ENCODE results near the gene IL10RB. TPM values are rescaled to one million over a fixed set of nuclear protein-coding genes. Genes with fewer than 3 reads are reported as not detected.

The IL10RB gene
- polyA plus RNA-seq, 1 donor (not counting 4 experiments of a cell fraction or from before 2014, with no cell fraction given) = 19.6 TPM

GRCh38 chr21:33256019-33256418 lies 10.1 kb upstream of the IL10RB start:
- dilution Hi-C loops (cut with MboI; ENCODE audit: extremely low pct_ligation_motif_present, low sequenced_read_pairs) = no loop called here
- no peak overlapping the region for H3K4me2 ChIP-seq (ENCODE audit: control insufficient read depth, extremely low read depth, insufficient read depth, low read depth, low read length)
- H3K36me3 ChIP-seq (ENCODE audit: control insufficient read depth in 2 of 2, extremely low read depth in 1 of 2, insufficient read depth in 2 of 2, low read length in 2 of 2) = peaks cover 5 to 9% of the 10 kb centered on the region in 2 experiments
- H3K27ac ChIP-seq (ENCODE audit: control insufficient read depth, insufficient read depth, low read length) = no peak overlapping the region
- no peaks in the 10 kb centered on the region for H3K27me3 ChIP-seq (ENCODE audit: control insufficient read depth, extremely low read depth, insufficient read depth, low read length)
- TF ChIP-seq CTCF (optimal IDR thresholded peaks at IDR 0.05 in 1 of 3, IDR thresholded peaks at IDR 0.05 in 1 of 3, conservative IDR thresholded peaks at IDR 0.05 in 1 of 3; ENCODE audit: extremely low read depth in 1 of 3, insufficient read depth in 2 of 3, low read length in 3 of 3) (no peak), EZH2 (IDR thresholded peaks at IDR 0.05; ENCODE audit: low read length) (no peak)
- no peaks in the 10 kb centered on the region for H3K9me3 ChIP-seq (ENCODE audit: control insufficient read depth, low read depth, low read length)
- H2AFZ ChIP-seq (ENCODE audit: control insufficient read depth, low read length) = no peak overlapping the region
- no peaks in the 10 kb centered on the region for H3K9me1 ChIP-seq (ENCODE audit: control insufficient read depth, extremely low read depth, insufficient read depth, low read length)
- no peaks in the 10 kb centered on the region for H3K79me2 ChIP-seq (ENCODE audit: control insufficient read depth, insufficient read depth, low read length)
- DNase-seq (ENCODE audit: low read depth, low spot score) (no peak), FAIRE-seq (no peak)
- H3K4me1 ChIP-seq (ENCODE audit: control insufficient read depth, extremely low read depth, insufficient read depth, low read length) = peaks cover 17% of the 10 kb centered on the region
- no peaks in the 10 kb centered on the region for H4K20me1 ChIP-seq (ENCODE audit: control insufficient read depth, extremely low read depth, insufficient read depth, low read length)
- no peak overlapping the region for H3K9ac ChIP-seq (ENCODE audit: control insufficient read depth, extremely low read depth, insufficient read depth, low read length)
- H3K4me3 ChIP-seq (ENCODE audit: control insufficient read depth in 2 of 3, extremely low read depth in 1 of 3, insufficient read depth in 2 of 3, low read depth in 1 of 3, low read length in 3 of 3) = no peak overlapping the region

DNA sequence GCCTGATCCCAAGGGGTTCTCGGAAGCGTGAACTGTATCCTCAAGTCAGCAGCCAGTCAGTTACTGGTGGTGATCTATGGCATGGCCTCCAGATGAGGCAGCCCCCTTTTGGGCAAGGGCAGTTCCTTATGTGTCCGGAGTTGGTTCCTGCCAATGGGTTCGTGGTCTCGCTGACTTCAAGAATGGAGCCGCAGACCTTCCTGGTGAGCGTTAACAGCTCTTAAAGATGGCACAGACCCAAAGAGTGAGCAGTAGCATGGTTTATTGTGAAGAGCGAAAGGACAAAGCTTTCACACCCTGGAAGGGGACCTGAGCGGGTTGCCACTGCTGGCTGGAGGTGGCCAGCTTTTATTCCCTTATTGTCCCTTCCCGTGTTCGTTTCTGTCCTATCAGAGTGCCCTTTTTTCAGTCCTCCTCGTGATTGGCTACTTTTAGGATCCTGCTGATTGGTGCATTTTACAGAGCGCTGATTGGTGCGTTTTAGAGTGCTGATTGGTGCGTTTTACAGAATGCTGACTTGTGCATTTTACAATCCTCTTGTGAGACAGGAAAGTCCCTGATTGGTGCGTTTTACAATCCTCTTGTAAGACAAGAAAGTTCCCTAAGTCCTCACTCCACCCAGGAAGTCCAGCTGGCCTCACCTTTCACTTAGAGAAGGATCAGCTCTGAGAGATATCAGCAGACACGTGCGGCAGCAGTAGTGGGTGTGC lies 8.9 kb upstream of the IL10RB start:
- no peaks in the 10 kb centered on the region for H3K79me2 ChIP-seq (ENCODE audit: control insufficient read depth, insufficient read depth, low read length)
- H3K4me2 ChIP-seq (ENCODE audit: control insufficient read depth, extremely low read depth, insufficient read depth, low read depth, low read length) = no peak overlapping the region
- no peak overlapping the region for H3K4me3 ChIP-seq (ENCODE audit: control insufficient read depth in 2 of 3, extremely low read depth in 1 of 3, insufficient read depth in 2 of 3, low read depth in 1 of 3, low read length in 3 of 3)
- TF ChIP-seq EZH2 (IDR thresholded peaks at IDR 0.05; ENCODE audit: low read length) (no peak), CTCF (optimal IDR thresholded peaks at IDR 0.05 in 1 of 3, IDR thresholded peaks at IDR 0.05 in 1 of 3, conservative IDR thresholded peaks at IDR 0.05 in 1 of 3; ENCODE audit: extremely low read depth in 1 of 3, insufficient read depth in 2 of 3, low read length in 3 of 3) (no peak)
- peaks cover 22% of the 10 kb centered on the region for H3K4me1 ChIP-seq (ENCODE audit: control insufficient read depth, extremely low read depth, insufficient read depth, low read length)
- H3K36me3 ChIP-seq (ENCODE audit: control insufficient read depth in 2 of 2, extremely low read depth in 1 of 2, insufficient read depth in 2 of 2, low read length in 2 of 2) = peaks cover 5 to 9% of the 10 kb centered on the region in 2 experiments
- no peaks in the 10 kb centered on the region for H3K9me1 ChIP-seq (ENCODE audit: control insufficient read depth, extremely low read depth, insufficient read depth, low read length)
- no peaks in the 10 kb centered on the region for H3K9me3 ChIP-seq (ENCODE audit: control insufficient read depth, low read depth, low read length)
- DNase-seq (ENCODE audit: low read depth, low spot score) = no peak
- H4K20me1 ChIP-seq (ENCODE audit: control insufficient read depth, extremely low read depth, insufficient read depth, low read length) = no peaks in the 10 kb centered on the region
- H3K9ac ChIP-seq (ENCODE audit: control insufficient read depth, extremely low read depth, insufficient read depth, low read length) = no peak overlapping the region
- dilution Hi-C loops (cut with MboI; ENCODE audit: extremely low pct_ligation_motif_present, low sequenced_read_pairs) = no loop called here
- H3K27me3 ChIP-seq (ENCODE audit: control insufficient read depth, extremely low read depth, insufficient read depth, low read length) = no peaks in the 10 kb centered on the region
- FAIRE-seq = no peak
- no peak overlapping the region for H2AFZ ChIP-seq (ENCODE audit: control insufficient read depth, low read length)
- no peak overlapping the region for H3K27ac ChIP-seq (ENCODE audit: control insufficient read depth, insufficient read depth, low read length)
